ENCODE results near the gene ACAN. TPM values are rescaled to one million over a fixed set of nuclear protein-coding genes. Genes with fewer than 3 reads are reported as not detected.

ACAN gene
- total RNA-seq, 1 donor from 2014 or later = 0.13 TPM

DNA sequence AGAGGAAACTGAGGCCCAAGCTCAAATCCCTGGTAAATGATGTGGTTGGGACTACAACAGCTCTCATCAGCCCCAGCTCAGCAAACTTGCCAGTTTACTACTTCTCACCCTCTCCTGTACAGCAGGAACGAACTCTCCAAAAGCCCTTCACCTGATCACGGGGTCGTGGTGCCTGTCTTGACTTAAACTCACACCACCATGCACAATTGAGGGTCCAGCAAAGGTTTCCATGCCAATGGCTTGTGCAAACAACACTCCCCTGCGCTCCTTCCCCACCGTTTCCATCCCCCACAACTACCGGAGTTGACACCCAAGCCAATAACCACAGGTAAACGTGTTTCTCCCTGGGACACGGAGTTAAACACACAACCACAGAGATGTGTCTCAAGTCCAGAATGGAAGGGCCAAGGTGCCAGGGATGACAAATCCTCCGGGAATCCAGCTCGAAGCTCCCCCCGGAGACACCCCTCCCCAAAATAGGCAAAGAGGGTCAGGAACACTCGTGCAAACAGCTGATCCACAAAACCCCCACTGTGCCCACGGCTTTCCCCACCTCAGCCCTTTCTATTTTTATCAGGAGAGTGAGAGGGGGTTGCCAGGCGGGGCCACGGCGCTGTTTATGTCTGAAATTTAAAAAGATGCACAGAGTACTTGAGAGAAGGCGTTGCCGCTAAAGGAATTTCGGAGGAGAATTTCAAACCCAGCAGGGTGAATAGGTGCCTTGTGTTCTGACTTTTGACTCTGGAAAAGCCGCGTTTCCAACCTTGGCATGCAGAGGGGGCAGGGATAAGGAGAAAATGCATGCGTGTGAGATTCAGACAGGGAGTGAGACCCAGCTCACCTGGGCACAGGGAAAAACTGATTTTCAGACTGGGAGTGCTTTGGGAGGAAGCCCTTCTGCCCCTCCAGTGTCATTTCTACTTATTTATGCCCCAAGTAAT is 10.6 kb upstream of the ACAN start:
- Mint-ChIP-seq H3K27me3 (ENCODE audit: low read depth) (peaks cover 82% of the 10 kb centered on the region), H3K4me1 (no peaks in the 10 kb centered on the region), H3K36me3 (no peaks in the 10 kb centered on the region), H3K27ac (no peak overlapping the region), H3K4me3 (no peak overlapping the region), H3K9me3 (no peaks in the 10 kb centered on the region)
- TF ChIP-seq, protein P1, sequence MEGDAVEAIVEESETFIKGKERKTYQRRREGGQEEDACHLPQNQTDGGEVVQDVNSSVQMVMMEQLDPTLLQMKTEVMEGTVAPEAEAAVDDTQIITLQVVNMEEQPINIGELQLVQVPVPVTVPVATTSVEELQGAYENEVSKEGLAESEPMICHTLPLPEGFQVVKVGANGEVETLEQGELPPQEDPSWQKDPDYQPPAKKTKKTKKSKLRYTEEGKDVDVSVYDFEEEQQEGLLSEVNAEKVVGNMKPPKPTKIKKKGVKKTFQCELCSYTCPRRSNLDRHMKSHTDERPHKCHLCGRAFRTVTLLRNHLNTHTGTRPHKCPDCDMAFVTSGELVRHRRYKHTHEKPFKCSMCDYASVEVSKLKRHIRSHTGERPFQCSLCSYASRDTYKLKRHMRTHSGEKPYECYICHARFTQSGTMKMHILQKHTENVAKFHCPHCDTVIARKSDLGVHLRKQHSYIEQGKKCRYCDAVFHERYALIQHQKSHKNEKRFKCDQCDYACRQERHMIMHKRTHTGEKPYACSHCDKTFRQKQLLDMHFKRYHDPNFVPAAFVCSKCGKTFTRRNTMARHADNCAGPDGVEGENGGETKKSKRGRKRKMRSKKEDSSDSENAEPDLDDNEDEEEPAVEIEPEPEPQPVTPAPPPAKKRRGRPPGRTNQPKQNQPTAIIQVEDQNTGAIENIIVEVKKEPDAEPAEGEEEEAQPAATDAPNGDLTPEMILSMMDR (IDR thresholded peaks at IDR 0.05; ENCODE audit: unreplicated experiment) = no peak
- no peak for DNase-seq (ENCODE audit: low spot score in 2 of 2, unreplicated experiment in 2 of 2)

DNA sequence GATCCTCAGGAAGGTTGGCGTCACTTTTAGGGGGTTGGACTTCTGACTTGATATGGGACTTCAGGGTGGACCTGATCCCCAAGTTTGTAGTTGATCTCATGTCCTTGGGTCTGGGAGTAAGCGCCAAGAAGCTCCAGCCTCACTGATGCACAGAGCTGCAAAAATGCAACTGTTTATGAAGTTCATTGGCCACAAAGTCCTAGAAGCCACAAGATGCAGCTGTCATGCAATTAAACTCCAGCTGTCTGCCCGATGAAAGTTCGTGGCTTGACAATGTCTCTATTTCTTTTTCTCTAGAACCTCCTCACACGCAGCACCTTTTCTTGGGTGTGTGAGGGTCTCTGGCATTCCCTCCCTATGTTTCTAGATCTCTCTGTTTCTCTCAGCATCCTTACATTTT is 9.2 kb upstream of the ACAN start:
- Mint-ChIP-seq H3K4me3 (no peak overlapping the region), H3K4me1 (no peaks in the 10 kb centered on the region), H3K36me3 (no peaks in the 10 kb centered on the region), H3K9me3 (no peaks in the 10 kb centered on the region), H3K27me3 (ENCODE audit: low read depth) (peaks cover 87% of the 10 kb centered on the region), H3K27ac (no peak overlapping the region)
- TF ChIP-seq, protein P1 (IDR thresholded peaks at IDR 0.05; ENCODE audit: unreplicated experiment) = no peak
- no peak for DNase-seq (ENCODE audit: low spot score in 2 of 2, unreplicated experiment in 2 of 2)

DNA sequence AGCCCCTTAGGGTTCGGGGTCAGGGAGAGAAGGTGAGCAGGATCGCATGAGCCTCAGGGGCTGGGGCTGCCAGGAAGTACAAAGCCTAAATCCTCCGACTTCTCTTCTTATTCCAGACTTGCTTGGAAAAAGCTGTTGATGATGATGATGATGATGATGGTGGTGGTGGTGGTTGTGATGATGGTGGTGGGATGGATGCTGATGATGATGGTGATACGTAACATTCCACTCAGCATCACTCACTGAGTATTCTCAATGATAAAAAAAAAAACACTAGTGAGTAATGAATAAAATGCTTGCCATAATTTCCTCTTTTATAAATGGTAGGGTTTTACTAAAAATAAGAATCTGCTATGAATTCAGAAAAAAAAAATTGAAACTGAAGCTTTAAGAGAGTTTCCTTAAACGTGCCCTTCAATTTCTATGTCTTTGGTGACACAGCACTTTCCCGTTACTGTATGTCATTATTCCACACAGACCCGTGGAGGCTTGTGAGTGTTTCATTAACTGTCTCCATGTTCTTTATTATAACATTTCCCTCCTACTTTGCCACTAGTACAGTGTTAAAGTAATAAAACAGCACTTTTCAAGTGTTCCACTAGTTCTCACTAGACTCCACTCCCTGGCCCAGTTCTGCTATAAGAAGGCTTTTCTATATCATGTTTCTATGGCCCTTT is 5.4 kb upstream of the ACAN start:
- Mint-ChIP-seq H3K4me1 (peaks cover 3% of the 10 kb centered on the region), H3K36me3 (no peaks in the 10 kb centered on the region), H3K9me3 (no peaks in the 10 kb centered on the region), H3K27me3 (ENCODE audit: low read depth) (peaks cover 94% of the 10 kb centered on the region), H3K4me3 (no peak overlapping the region), H3K27ac (no peak overlapping the region)
- no peak for DNase-seq (ENCODE audit: low spot score in 2 of 2, unreplicated experiment in 2 of 2)
- TF ChIP-seq, protein P1 (IDR thresholded peaks at IDR 0.05; ENCODE audit: unreplicated experiment) = no peak

DNA sequence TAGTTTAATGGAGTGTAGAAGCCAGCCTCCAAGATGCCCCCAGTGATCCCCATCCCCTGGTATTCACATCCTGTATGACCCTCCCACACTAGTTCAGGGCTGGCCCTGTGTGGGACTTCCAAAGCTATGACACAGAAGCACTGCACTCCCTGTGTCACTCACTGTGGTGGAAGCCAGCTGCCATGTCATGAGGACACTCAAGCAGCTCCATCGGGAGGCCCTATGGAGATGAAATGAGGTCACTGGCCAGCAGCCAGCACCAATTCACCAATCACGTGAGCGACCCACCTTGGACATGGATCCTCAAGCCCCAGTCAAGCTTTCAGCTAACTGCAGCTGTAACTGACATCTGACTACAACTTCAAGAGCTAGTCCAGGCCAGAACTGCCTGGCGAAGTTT is 3.9 kb upstream of the ACAN start:
- Mint-ChIP-seq H3K4me1 (peaks cover 5% of the 10 kb centered on the region), H3K27me3 (ENCODE audit: low read depth) (peaks cover 92% of the 10 kb centered on the region), H3K36me3 (no peaks in the 10 kb centered on the region), H3K9me3 (no peaks in the 10 kb centered on the region), H3K4me3 (no peak overlapping the region), H3K27ac (no peak overlapping the region)
- DNase-seq (ENCODE audit: low spot score in 2 of 2, unreplicated experiment in 2 of 2) = no peak
- TF ChIP-seq, protein P1 (IDR thresholded peaks at IDR 0.05; ENCODE audit: unreplicated experiment) = no peak

DNA sequence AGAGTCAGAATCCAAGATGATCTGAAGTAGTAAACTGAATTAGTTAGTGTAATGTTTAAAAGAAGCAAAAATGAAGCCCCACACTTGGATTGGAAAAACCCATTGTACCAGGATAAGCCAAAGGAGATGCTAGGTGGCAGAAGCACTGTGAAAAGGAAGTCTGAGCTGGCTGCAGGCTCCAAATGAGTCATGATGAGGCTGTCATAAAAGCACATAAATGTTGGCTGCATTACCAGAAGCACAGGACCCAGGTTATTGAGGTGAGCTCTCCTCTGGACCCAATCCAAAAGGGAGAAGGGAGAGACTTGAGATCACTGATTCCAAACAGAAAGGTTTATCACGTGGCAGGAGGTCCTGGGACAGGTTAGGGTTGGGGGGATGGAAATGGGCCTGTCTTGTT is 3.2 kb upstream of the ACAN start:
- Mint-ChIP-seq H3K4me1 (peaks cover 5% of the 10 kb centered on the region), H3K4me3 (no peak overlapping the region), H3K36me3 (no peaks in the 10 kb centered on the region), H3K27ac (no peak overlapping the region), H3K9me3 (no peaks in the 10 kb centered on the region), H3K27me3 (ENCODE audit: low read depth) (peaks cover 93% of the 10 kb centered on the region)
- DNase-seq (ENCODE audit: low spot score in 2 of 2, unreplicated experiment in 2 of 2) = no peak
- TF ChIP-seq, protein P1 (IDR thresholded peaks at IDR 0.05; ENCODE audit: unreplicated experiment) = no peak
